Eye (tissue), 1 donor: ENCODE results near the gene PPP2CA.

Experiments used
- DNase-seq: peaks from one replicate; pipeline ENCODE4 v3.0.0-alpha.2; 2015

PPP2CA gene

GRCh38 chr5:134146651-134147518, 79.0 kb downstream of the PPP2CA start:
- DNase-seq, result no peak

GRCh38 chr5:134145779-134146581, 79.9 kb downstream of the PPP2CA start:
- DNase-seq, result peak; percentile 93

- no peak for DNase-seq
These were observed 80.7 kb downstream of the PPP2CA start for GRCh38 chr5:134145041-134145757.
